Stimulated activated effector memory CD8-positive, alpha-beta T cell treated with anti-CD3 and anti-CD28 coated beads, Interleukin-12 subunit alpha, Interleukin-12 subunit beta, amount 100 ng/mL, for 72 hours (primary cell): ENCODE results near the gene LRMDA.

Source experiments
- ATAC-seq: fragments of 150-1000 bp; cut with Tn5 transposase; 2 replicates; pipeline ENCODE4 v1.10.0; 2021
- DNase-seq, 2 donors: peaks; one replicate each; pipeline ENCODE4 v3.0.0; 2021 to 2022; ENCODE audit warnings: low spot score in 2 of 2
- H3K27ac Mint-ChIP-seq: one replicate; pipeline ENCODE4 v1.8.0; 2022; ENCODE audit warnings: mild to moderate bottlenecking, mixed read lengths
- H3K36me3 Mint-ChIP-seq: one replicate; pipeline ENCODE4 v1.8.0; 2022; ENCODE audit warnings: mild to moderate bottlenecking, mixed read lengths
- H3K4me1 Mint-ChIP-seq: one replicate; pipeline ENCODE4 v1.8.0; 2022; ENCODE audit warnings: mixed read lengths
- H3K4me3 Mint-ChIP-seq: one replicate; pipeline ENCODE4 v1.8.0; 2022; ENCODE audit warnings: mild to moderate bottlenecking, mixed read lengths
- H3K9me3 Mint-ChIP-seq: one replicate; pipeline ENCODE4 v1.8.0; 2022; ENCODE audit warnings: mixed read lengths

The LRMDA gene

DNA sequence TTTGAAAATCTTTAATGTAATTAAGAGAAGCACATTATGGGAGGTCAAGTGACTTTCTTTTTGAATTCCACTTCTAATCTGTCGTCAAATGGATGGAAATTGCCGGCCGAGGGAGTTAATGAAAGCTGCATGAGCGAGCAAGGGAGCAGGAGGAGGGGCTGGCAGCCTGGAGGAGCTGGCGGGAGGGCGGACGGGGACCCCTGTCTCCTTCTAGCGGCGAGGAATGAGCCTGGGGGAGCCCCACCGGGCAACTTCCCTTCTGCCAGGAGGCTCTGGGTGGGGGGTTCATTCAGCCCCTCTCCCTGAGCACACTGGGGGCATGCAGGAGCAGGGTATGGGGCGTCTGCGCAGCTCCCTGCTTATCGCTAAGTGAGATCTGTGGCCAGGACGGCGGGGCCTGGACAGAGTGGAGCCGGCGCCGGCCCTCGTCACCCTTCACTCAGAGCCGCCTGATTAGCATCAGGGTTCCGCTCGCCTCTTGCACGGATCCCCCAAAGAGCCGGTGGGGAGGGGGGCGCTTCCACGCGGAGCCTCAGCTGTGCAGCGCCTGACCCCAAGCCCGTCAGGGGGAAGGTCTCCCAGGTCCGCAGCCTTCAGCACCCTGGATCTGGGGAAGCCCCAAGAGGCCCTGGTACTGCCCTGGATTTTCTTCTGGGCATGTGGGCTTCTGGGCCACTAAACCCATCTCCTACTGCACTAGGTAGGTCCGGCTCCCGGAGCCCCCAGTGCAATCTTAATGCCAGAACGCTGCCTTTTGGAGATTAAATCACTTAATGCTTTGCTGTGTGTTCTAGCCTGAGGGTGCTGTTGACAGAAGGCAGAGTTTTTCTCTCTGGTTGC is 680.8 kb downstream of the LRMDA start:
- Mint-ChIP-seq H3K27ac (no peak overlapping the region), H3K9me3 (peaks cover 5% of the 10 kb centered on the region), H3K36me3 (no peaks in the 10 kb centered on the region), H3K4me3 (no peak overlapping the region), H3K4me1 (no peaks in the 10 kb centered on the region)
- no peak for DNase-seq
- peak; percentile 20 for ATAC-seq

DNA sequence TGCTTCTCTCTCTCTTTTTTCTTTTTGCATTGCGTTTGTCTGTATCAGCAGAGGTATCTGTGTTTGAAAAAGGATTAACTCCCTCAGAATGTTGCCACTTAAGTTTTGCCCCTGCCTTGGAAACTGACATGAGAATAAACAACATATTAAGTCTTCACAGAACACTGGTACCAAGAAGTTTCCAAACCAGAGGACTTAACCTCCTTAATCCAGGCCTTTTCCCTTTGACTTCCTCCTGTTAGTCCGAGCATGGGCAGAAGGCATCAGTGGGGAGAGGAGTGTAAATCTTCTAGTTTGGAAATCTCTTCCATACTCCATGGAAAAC is 681.4 kb downstream of the LRMDA start:
- no peaks in the 10 kb centered on the region for H3K4me1 Mint-ChIP-seq
- no peak overlapping the region for H3K4me3 Mint-ChIP-seq
- ATAC-seq: no peak
- no peak for DNase-seq
- peaks cover 3% of the 10 kb centered on the region for H3K9me3 Mint-ChIP-seq
- no peaks in the 10 kb centered on the region for H3K36me3 Mint-ChIP-seq
- H3K27ac Mint-ChIP-seq: no peak overlapping the region

DNA sequence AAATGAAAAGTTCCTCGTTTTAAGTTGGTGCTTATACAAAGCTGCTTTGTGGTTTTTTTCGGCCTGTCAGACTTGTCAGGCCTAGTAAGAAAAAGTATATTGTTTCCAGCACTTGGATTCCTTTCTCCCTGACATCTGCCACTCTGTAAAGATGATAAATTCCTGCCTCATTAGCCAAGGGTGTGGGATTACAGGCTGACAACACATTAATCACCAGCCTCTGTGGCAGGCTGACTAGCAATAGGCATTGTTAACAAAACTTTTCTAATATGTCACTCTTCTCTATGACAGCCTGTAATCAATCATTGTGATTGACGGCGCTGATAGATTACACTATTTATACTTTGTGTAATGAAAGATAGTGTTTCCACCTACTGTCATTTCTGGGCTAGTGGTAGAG is 682.5 kb downstream of the LRMDA start:
- DNase-seq: no peak
- H3K4me1 Mint-ChIP-seq: no peaks in the 10 kb centered on the region

DNA sequence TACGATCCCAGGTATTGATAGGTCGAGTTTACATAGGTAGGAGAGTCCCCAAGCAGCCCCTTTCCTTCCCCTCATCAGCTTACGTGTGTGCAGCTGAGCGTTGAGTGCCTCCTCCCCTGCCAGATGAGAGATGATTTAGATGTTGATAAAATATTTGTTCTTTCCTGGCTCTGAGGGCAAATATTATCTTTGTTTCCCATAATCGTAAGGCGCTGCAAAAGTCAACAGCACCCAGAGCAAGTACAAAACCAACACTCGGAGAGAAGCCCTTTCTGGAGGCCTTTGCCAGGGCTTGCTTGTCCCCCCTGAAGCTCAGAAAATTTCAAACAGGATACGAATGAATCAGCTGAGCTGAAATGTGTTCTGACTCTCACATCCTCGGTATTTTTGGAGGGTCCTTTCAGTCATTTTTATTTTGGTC is 683.2 kb downstream of the LRMDA start:
- no peak for ATAC-seq
- no peak for DNase-seq
- Mint-ChIP-seq H3K4me1 (no peaks in the 10 kb centered on the region), H3K4me3 (no peak overlapping the region), H3K36me3 (no peaks in the 10 kb centered on the region), H3K27ac (no peak overlapping the region), H3K9me3 (peaks cover 3% of the 10 kb centered on the region)

More for the DNA sequence above, 682.5 kb downstream of the LRMDA start:
- Mint-ChIP-seq H3K4me3 (no peak overlapping the region), H3K9me3 (peaks cover 3% of the 10 kb centered on the region), H3K36me3 (no peaks in the 10 kb centered on the region), H3K27ac (no peak overlapping the region)
- no peak for ATAC-seq

DNA sequence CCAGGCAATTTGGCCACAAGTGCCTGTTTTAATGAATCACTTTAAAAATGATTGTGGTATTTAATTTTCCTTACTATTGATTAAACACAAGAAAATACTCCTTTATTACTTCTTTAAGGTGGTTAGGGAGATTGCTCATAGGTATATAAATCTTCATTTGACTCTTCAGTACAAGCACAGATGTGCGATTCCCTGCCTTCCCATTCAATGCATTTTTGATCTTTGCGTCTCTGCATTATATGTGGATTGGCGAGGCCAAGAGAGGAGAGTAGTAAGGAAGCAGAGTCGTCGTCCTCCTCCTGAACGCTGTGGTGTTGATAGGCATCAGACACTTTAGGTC is 683.7 kb downstream of the LRMDA start:
- Mint-ChIP-seq H3K9me3 (peaks cover 3% of the 10 kb centered on the region), H3K4me1 (no peaks in the 10 kb centered on the region), H3K27ac (no peak overlapping the region), H3K36me3 (no peaks in the 10 kb centered on the region), H3K4me3 (no peak overlapping the region)
- no peak for DNase-seq
- no peak for ATAC-seq

DNA sequence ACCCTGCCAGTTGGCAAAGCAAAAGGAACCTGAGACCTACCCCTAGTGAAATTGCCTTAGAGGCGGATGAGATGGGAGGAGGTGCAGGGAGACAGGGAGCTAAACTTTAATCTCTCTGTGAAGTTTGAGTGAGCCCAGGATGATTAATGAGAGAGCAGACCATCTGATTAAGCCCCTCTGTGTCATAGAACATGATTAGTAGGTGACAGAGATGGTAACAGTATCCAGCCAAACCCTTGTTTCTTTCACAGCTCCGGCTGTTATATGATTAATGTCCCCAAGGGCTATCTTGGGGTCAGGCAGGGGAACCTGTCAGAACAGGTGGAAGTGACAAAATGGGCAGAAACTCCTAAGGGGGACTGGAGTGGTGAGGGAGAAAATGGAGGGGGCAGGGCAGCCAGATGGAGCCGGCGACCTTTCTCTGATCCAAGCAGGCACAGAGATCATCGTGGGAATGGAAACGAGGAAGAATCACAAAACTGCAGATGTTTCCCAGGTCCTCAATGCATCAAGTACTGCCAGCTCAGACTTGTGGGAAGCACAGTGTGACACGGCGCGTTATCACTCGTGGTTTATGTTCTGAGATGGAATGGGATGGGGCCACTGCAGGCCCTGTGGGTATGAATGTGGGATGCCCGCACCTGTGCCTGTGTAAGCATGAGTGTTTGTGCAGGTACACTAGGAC is 684.2 kb downstream of the LRMDA start:
- H3K4me1 Mint-ChIP-seq: no peaks in the 10 kb centered on the region
- no peak overlapping the region for H3K4me3 Mint-ChIP-seq
- DNase-seq (no peak), ATAC-seq (no peak)
- no peaks in the 10 kb centered on the region for H3K36me3 Mint-ChIP-seq
- peaks cover 3% of the 10 kb centered on the region for H3K9me3 Mint-ChIP-seq
- no peak overlapping the region for H3K27ac Mint-ChIP-seq

DNA sequence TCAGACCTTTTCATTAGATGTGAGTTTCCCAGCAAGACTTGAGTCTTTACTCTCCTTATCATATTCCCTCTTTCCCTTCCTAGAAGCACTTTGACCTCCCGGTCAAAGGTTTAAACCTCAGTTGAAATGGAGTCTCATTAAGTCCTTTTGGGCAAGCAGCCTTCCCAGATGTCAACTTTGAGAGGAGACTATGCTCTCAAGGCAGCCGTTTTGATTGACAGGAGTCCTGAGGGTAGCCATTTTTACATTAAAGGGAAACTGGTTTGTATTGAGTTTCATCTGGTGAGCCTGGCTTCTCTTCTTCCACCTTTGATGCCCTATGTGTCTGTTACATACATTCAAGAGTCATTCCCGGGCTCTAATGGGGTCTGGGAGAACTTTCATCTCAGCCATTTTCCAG is 685.1 kb downstream of the LRMDA start:
- no peaks in the 10 kb centered on the region for H3K4me1 Mint-ChIP-seq
- no peak overlapping the region for H3K4me3 Mint-ChIP-seq
- H3K36me3 Mint-ChIP-seq: no peaks in the 10 kb centered on the region
- no peak overlapping the region for H3K27ac Mint-ChIP-seq
- DNase-seq (no peak), ATAC-seq (no peak)
- H3K9me3 Mint-ChIP-seq: no peaks in the 10 kb centered on the region

DNA sequence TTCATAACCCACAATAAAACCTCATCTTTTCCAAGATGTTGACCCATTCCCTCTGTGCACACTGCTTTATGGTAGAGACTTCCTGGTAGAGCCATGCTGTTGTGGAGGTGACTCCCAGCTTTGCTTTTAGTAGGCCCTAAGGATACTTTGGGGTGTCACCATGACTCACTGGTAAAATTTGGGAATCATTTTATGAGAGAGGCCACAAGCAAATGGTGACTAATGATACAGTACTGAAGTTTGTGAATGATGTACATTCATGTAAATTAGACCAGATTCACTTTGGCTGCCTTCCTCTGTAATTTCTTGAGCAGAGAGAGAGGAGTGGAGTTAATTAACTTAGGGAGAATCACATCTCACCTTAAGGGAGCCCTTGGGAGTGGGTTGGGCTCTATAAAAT is 686.5 kb downstream of the LRMDA start:
- Mint-ChIP-seq H3K36me3 (no peaks in the 10 kb centered on the region), H3K4me1 (no peaks in the 10 kb centered on the region), H3K27ac (no peak overlapping the region), H3K9me3 (no peaks in the 10 kb centered on the region), H3K4me3 (no peak overlapping the region)
- DNase-seq (no peak), ATAC-seq (no peak)

DNA sequence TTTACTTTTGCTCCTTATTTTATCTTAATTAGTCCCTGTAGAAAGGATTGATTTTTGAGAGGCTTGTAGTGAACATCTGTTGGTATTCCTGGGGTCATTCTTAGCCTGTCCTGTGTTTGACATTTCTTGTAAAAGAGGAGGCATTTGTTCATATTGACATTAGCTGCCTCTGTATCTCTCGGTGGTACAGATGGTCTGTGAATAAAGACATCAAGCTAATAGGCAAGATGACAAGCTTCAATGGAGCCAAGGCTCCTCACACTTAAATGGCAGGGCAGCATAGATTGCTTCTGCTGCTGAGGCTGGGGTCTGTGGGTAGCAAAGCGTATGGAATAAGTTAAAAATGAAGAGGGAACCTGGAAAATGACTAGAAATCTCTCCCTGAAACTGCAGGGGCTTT is 687.6 kb downstream of the LRMDA start:
- DNase-seq (no peak), ATAC-seq (no peak)
- H3K4me3 Mint-ChIP-seq: no peak overlapping the region
- no peaks in the 10 kb centered on the region for H3K9me3 Mint-ChIP-seq
- H3K27ac Mint-ChIP-seq: no peak overlapping the region
- no peaks in the 10 kb centered on the region for H3K36me3 Mint-ChIP-seq
- H3K4me1 Mint-ChIP-seq: no peaks in the 10 kb centered on the region

DNA sequence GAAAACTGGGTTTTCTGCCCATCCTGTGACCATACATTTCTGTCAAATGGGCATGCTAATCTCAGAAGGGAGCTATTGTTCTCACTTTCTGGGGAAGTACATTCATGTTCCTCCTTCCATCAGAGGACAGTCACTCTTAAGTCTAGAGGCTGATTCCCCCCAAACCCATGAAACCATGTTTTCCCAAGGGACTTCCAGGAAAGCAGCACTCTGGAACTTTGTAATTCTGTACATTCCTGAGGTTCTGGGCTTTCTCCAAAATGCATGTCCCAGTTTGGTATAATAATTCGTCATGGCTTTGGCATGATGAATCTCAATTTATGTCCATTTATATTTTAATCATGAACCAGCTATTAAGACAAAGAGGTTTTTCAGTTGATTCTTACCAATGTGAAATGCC is 688.1 kb downstream of the LRMDA start:
- Mint-ChIP-seq H3K9me3 (no peaks in the 10 kb centered on the region), H3K36me3 (no peaks in the 10 kb centered on the region), H3K27ac (no peak overlapping the region), H3K4me1 (no peaks in the 10 kb centered on the region), H3K4me3 (no peak overlapping the region)
- no peak for DNase-seq
- no peak for ATAC-seq

DNA sequence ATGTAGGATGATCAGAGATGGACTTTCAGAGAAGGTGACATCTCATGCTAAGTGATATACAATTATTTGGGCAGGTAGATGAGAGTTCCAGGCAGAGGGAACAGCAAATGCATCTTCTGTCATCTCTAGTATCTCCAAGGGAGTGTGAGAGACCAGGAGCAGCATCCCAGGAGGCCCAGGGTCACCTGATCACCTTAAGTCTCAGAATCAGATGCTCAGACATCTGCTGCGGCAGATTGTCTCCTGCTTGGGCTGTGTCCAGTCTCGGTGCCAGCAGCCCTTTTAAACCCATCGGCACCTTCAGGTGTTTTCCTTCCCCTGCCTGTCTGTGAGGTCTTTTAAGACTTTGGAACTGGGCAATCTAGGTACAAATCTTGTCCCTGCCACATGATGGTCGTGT is 690.6 kb downstream of the LRMDA start:
- Mint-ChIP-seq H3K36me3 (no peaks in the 10 kb centered on the region), H3K9me3 (no peaks in the 10 kb centered on the region), H3K4me3 (no peak overlapping the region), H3K4me1 (no peaks in the 10 kb centered on the region), H3K27ac (no peak overlapping the region)
- no peak for ATAC-seq
- no peak for DNase-seq

DNA sequence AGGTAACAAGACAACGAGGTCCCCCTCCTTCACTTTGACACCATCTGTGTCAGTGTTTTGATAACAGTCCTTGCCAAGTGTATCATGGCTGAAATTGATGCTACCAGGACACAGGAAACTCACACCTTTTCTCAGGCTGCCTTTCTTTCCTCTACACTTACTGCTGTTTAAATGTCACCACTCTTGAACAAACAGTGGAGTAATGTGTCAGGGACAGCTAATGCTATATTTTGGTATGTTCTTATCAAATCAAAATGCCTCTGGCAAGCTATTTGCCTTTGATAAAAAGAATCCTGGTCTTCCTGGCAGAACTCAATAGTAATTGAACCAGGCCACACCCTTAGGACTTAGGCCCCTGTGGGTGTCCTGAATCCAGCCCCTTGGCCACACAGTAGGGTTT is 692.9 kb downstream of the LRMDA start:
- H3K4me1 Mint-ChIP-seq: no peaks in the 10 kb centered on the region
- peaks cover 6% of the 10 kb centered on the region for H3K9me3 Mint-ChIP-seq
- ATAC-seq: no peak
- no peak overlapping the region for H3K4me3 Mint-ChIP-seq
- H3K36me3 Mint-ChIP-seq: no peaks in the 10 kb centered on the region
- no peak for DNase-seq
- H3K27ac Mint-ChIP-seq: no peak overlapping the region

DNA sequence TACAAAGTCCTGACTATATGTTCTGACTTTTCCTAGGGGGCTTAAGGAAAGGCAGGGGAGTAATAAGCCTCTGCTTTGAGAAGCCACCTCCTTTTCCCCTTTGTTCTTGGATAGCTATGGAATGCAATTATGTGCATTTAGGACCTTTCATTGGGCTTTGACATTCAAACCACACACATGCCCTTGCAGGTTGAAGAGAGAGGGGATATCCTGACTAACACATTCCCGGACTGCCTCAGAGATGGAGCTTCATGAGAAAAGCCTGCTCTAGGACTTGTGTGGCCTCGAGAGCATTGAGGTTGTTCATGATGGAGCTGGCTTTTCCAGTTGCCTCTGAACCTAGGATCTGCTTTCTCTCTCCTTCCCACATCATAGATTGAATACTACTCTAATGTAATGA is 694.5 kb downstream of the LRMDA start:
- Mint-ChIP-seq H3K27ac (no peak overlapping the region), H3K9me3 (peaks cover 8% of the 10 kb centered on the region), H3K36me3 (no peaks in the 10 kb centered on the region), H3K4me3 (no peak overlapping the region), H3K4me1 (no peaks in the 10 kb centered on the region)
- DNase-seq: no peak
- ATAC-seq: no peak

DNA sequence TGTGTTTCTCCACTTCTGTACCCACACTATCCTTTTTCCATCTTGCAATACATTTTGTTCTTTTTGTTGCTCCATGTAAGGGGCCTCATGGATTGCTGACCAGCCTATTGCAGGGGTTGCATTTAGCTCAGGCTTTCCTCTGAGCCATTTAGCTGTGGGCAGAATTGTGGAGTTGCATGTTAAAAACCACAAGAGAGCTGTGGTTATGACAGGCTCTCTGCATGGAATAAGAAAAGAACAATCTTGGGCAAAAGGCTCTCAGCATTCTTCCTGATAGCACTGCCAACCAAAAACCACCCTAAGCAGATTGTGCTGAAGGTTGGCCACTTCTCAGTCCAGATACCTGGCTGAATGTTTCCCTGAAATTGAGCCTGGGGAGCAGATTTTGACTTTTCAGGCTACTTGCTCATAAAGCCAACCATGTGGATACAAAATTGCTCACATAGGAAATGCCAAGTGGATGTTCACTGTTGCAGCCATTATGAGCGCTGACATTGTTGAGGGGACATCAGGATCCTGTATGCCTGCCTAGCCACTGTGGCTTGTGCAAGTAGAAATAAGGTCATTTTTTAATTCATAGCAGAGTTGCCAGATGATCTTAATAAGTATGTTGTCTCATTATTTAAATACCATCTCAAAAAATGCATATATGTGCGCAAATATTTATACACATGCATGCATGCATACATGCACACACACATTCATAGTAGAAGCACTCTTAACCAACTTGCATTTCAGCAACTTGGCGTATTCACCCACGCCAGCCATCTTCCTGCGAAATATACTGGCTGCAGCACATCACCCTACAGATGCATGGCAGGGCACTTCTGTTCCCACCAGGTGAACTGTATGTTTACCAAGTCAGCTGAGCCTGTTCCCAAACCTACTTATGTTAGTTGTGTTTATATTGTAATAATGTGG is 695.4 kb downstream of the LRMDA start:
- DNase-seq: no peak
- no peak overlapping the region for H3K27ac Mint-ChIP-seq
- no peak for ATAC-seq
- peaks cover 8% of the 10 kb centered on the region for H3K9me3 Mint-ChIP-seq
- H3K4me3 Mint-ChIP-seq: no peak overlapping the region
- no peaks in the 10 kb centered on the region for H3K4me1 Mint-ChIP-seq
- H3K36me3 Mint-ChIP-seq: no peaks in the 10 kb centered on the region

DNA sequence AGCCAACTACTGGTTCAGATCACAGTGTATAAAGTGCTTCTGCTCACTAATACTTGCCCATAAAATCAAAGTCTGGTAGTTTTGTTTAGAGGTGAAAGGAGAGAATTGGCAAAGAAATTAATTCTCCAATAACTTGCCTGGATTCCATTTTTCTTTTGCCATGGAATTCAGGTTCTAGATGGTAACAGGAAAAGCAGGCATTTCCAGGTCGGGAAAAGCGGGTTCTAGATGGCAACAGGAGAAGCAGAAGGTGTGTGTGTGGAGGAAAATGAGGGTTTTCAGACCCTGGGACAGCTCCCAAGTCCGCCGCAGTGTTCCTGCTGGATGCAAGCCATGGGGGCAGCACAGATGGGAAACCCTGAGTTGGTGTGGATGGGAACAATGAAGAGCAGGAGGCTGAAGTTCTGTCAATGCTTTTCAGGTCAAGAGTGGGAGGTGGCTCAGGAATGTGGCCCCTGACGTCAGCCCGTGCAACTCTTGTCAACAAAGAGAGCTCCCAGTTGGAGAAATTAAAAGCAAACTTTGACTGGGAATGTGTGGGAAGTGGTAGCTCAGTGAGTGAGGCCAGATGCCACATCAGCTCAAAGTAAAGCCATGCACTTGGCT is 696.7 kb downstream of the LRMDA start:
- Mint-ChIP-seq H3K9me3 (peaks cover 8% of the 10 kb centered on the region), H3K4me1 (no peaks in the 10 kb centered on the region), H3K4me3 (no peak overlapping the region), H3K27ac (no peak overlapping the region), H3K36me3 (no peaks in the 10 kb centered on the region)
- ATAC-seq (no peak), DNase-seq (no peak)
